WTC11 (cell line): ENCODE data around the gene NKX6-1. TPM values are rescaled to one million over a fixed set of nuclear protein-coding genes. Genes with fewer than 3 reads are reported as not detected.

Experiments
- ATAC-seq: fragments of 200-7000 bp; cut with Tn5 transposase; 2 replicates; pipeline ENCODE4 v1.10.0; 2021; ENCODE audit warnings: mild to moderate bottlenecking, moderate library complexity
- CTCF ChIA-PET: fragments of 300-600 bp; sonication (Branson Sonifier 250); formaldehyde crosslinking; loops from one replicate; lab custom pipeline; 2021; ENCODE audit warnings: antibody characterized with exemption; lab: Charles Lee
- POLR2A ChIA-PET: fragments of 350-600 bp; sonication (Branson Sonifier 250); formaldehyde crosslinking; loops from one replicate; lab custom pipeline; 2021; ENCODE audit warnings: antibody characterized with exemption; lab: Charles Lee
- DNase-seq: peaks from one replicate; pipeline ENCODE4 v3.0.0; 2021; ENCODE audit warnings: low spot score
- H3K27ac Mint-ChIP-seq: 2 replicates; pipeline ENCODE4 v1.8.0; 2021; ENCODE audit warnings: mixed read lengths
- H3K27me3 Mint-ChIP-seq: 2 replicates; pipeline ENCODE4 v1.8.0; 2021; ENCODE audit warnings: low read depth, mild to moderate bottlenecking, moderate library complexity, mixed read lengths
- H3K36me3 Mint-ChIP-seq: 2 replicates; pipeline ENCODE4 v1.8.0; 2021; ENCODE audit warnings: mixed read lengths
- H3K4me1 Mint-ChIP-seq: 2 replicates; pipeline ENCODE4 v1.8.0; 2022; ENCODE audit warnings: mixed read lengths
- H3K4me3 Mint-ChIP-seq: 2 replicates; pipeline ENCODE4 v1.8.0; 2021; ENCODE audit warnings: mild to moderate bottlenecking, moderate library complexity, mixed read lengths
- H3K9me3 Mint-ChIP-seq: 2 replicates; pipeline ENCODE4 v1.8.0; 2021; ENCODE audit warnings: mixed read lengths
- ATF1 ChIP-seq: sonication (generic); formaldehyde crosslinking; IDR thresholded peaks from 2 replicates; pipeline ENCODE4 v1.8.1; 2023; ENCODE audit warnings: mild to moderate bottlenecking, moderate library complexity, missing genetic modification reagents
- CREB1 ChIP-seq: sonication (generic); formaldehyde crosslinking; IDR thresholded peaks from 2 replicates; pipeline ENCODE4 v1.8.0; 2023; ENCODE audit warnings: mild to moderate bottlenecking, missing genetic modification reagents
- ESRRA ChIP-seq: sonication (generic); formaldehyde crosslinking; IDR thresholded peaks from 2 replicates; pipeline ENCODE4 v1.8.1; 2022; ENCODE audit warnings: mild to moderate bottlenecking, missing genetic modification reagents, borderline replicate concordance
- GTF2I ChIP-seq: fragments of 250-450 bp; sonication (Bioruptor Pico); conservative IDR thresholded peaks from 2 replicates; pipeline ENCODE4 v1.4.0; 2021; ENCODE audit warnings: mild to moderate bottlenecking
- HMGA2 ChIP-seq: fragments of 250-450 bp; sonication (Bioruptor Pico); IDR thresholded peaks from 2 replicates; pipeline ENCODE4 v1.4.0; 2021; ENCODE audit warnings: mild to moderate bottlenecking, moderate library complexity
- MYBL2 ChIP-seq: sonication (generic); formaldehyde crosslinking; IDR thresholded peaks from 2 replicates; pipeline ENCODE4 v1.8.1; 2023; ENCODE audit warnings: mild to moderate bottlenecking, moderate library complexity, missing genetic modification reagents
- NFATC4 ChIP-seq: fragments of 250-450 bp; sonication (Bioruptor Pico); IDR thresholded peaks from 2 replicates; pipeline ENCODE4 v1.9.0; 2021; ENCODE audit warnings: mild to moderate bottlenecking
- NR1H2 ChIP-seq: sonication (generic); formaldehyde crosslinking; IDR thresholded peaks from 2 replicates; pipeline ENCODE4 v1.9.0; 2021; ENCODE audit warnings: mild to moderate bottlenecking, moderate library complexity, missing genetic modification reagents
- NR2C2 ChIP-seq: sonication (generic); formaldehyde crosslinking; IDR thresholded peaks from 2 replicates; pipeline ENCODE4 v1.8.0; 2022; ENCODE audit warnings: mild to moderate bottlenecking, missing genetic modification reagents
- SP1 ChIP-seq: sonication (generic); formaldehyde crosslinking; conservative IDR thresholded peaks from 2 replicates; pipeline ENCODE4 v1.8.1; 2022; ENCODE audit warnings: missing genetic modification reagents
- ZNF263 ChIP-seq: sonication (generic); formaldehyde crosslinking; IDR thresholded peaks from 2 replicates; pipeline ENCODE4 v1.8.1; 2022; ENCODE audit warnings: low read depth, mild to moderate bottlenecking, moderate library complexity, missing genetic modification reagents
- ZNF671 ChIP-seq: fragments of 250-450 bp; sonication (Bioruptor Pico); IDR thresholded peaks from 2 replicates; pipeline ENCODE4 v1.8.0; 2021; ENCODE audit warnings: mild to moderate bottlenecking
- total RNA-seq: library from RNA; stranded (reverse); gene quantifications from 3 replicates; pipeline ENCODE4 v1.2.3, GENCODE V29; 2021
- TF ChIP-seq, protein P1 (sequence below): fragments of 250-450 bp; sonication (Bioruptor Pico); IDR thresholded peaks from 2 replicates; pipeline ENCODE4 v1.9.0; 2021; ENCODE audit warnings: moderate library complexity, mild to moderate bottlenecking, inconsistent platforms, borderline replicate concordance
- TF ChIP-seq, protein P2 (sequence below): sonication (generic); formaldehyde crosslinking; IDR thresholded peaks from 2 replicates; pipeline ENCODE4 v1.8.1; 2023; ENCODE audit warnings: mild to moderate bottlenecking, missing genetic modification reagents, borderline replicate concordance
- TF ChIP-seq, protein P3 (sequence below): sonication (generic); formaldehyde crosslinking; IDR thresholded peaks from 2 replicates; pipeline ENCODE4 v1.8.1; 2022; ENCODE audit warnings: missing genetic modification reagents, borderline replicate concordance
- TF ChIP-seq, protein P4 (sequence below): sonication (generic); formaldehyde crosslinking; IDR thresholded peaks from 2 replicates; pipeline ENCODE4 v1.8.1; 2023; ENCODE audit warnings: mild to moderate bottlenecking, moderate library complexity, missing genetic modification reagents
- TF ChIP-seq, protein P5 (sequence below): fragments of 250-450 bp; sonication (Bioruptor Pico); conservative IDR thresholded peaks from 2 replicates; pipeline ENCODE4 v1.9.0; 2021; ENCODE audit warnings: mild to moderate bottlenecking
- TF ChIP-seq, protein P6 (sequence below): fragments of 250-450 bp; sonication (Bioruptor Pico); IDR thresholded peaks from 2 replicates; pipeline ENCODE4 v1.9.0; 2021; ENCODE audit warnings: mild to moderate bottlenecking, borderline replicate concordance

The NKX6-1 gene
- total RNA-seq, 1 experiment from 2014 or later = 0.09 TPM

DNA sequence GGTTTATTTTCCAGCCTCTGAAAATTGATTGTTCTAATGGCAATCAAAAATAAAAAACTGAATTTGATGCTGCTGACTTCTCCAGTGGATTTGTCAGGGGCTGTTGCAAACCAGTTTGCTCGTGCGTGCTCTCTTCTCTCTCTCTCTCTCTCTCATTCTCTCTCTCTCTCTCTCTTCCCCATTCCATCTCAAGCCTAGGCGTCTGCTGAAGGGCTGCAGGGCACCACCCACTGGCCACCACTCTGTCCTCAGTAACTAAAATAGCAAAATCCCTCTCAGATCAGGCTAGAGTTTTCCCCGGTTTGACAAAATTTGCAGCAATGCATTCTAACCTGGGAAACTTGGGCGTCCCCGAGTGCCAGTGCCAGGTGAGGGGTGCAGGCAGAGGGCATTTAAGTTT, 19.4 kb downstream of the NKX6-1 start (continued):
- TF ChIP-seq ESRRA = no peak
- no peak for TF ChIP-seq GTF2I (CRISPR knock-in tag)
- TF ChIP-seq, protein P1, sequence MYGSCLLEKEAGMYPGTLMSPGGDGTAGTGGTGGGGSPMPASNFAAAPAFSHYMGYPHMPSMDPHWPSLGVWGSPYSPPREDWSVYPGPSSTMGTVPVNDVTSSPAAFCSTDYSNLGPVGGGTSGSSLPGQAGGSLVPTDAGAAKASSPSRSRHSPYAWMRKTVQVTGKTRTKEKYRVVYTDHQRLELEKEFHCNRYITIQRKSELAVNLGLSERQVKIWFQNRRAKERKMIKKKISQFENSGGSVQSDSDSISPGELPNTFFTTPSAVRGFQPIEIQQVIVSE = no peak

DNA sequence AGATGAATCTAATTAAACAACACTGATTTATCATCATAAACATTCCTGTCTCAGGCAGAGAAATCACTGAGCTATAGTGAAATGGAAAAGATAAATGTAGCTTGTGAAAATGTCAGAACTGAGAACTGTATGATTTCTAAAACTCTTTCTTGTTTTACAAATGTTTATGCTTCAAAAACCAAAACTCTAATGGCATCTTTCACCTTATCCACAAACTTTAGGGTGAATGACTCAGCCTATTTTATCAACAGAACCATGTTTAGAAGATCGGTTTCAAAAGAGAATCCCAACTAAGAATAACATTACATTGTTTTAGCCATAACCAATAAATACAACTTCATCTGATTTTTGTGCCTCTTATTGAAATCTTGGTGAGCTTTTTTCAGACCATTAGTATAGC, 21.4 kb downstream of the NKX6-1 start:
- Mint-ChIP-seq H3K9me3 (no peaks in the 10 kb centered on the region), H3K27me3 (peaks cover 51% of the 10 kb centered on the region), H3K4me3 (no peak overlapping the region), H3K36me3 (no peaks in the 10 kb centered on the region)
- TF ChIP-seq ATF1 (CRISPR knock-in tag) = no peak
- TF ChIP-seq NR1H2 (CRISPR knock-in tag) = no peak
- no peak for TF ChIP-seq HMGA2 (CRISPR knock-in tag)
- TF ChIP-seq CREB1 = no peak
- TF ChIP-seq, protein P2, sequence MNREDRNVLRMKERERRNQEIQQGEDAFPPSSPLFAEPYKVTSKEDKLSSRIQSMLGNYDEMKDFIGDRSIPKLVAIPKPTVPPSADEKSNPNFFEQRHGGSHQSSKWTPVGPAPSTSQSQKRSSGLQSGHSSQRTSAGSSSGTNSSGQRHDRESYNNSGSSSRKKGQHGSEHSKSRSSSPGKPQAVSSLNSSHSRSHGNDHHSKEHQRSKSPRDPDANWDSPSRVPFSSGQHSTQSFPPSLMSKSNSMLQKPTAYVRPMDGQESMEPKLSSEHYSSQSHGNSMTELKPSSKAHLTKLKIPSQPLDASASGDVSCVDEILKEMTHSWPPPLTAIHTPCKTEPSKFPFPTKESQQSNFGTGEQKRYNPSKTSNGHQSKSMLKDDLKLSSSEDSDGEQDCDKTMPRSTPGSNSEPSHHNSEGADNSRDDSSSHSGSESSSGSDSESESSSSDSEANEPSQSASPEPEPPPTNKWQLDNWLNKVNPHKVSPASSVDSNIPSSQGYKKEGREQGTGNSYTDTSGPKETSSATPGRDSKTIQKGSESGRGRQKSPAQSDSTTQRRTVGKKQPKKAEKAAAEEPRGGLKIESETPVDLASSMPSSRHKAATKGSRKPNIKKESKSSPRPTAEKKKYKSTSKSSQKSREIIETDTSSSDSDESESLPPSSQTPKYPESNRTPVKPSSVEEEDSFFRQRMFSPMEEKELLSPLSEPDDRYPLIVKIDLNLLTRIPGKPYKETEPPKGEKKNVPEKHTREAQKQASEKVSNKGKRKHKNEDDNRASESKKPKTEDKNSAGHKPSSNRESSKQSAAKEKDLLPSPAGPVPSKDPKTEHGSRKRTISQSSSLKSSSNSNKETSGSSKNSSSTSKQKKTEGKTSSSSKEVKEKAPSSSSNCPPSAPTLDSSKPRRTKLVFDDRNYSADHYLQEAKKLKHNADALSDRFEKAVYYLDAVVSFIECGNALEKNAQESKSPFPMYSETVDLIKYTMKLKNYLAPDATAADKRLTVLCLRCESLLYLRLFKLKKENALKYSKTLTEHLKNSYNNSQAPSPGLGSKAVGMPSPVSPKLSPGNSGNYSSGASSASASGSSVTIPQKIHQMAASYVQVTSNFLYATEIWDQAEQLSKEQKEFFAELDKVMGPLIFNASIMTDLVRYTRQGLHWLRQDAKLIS (CRISPR knock-in tag) = no peak
- TF ChIP-seq, protein P3, sequence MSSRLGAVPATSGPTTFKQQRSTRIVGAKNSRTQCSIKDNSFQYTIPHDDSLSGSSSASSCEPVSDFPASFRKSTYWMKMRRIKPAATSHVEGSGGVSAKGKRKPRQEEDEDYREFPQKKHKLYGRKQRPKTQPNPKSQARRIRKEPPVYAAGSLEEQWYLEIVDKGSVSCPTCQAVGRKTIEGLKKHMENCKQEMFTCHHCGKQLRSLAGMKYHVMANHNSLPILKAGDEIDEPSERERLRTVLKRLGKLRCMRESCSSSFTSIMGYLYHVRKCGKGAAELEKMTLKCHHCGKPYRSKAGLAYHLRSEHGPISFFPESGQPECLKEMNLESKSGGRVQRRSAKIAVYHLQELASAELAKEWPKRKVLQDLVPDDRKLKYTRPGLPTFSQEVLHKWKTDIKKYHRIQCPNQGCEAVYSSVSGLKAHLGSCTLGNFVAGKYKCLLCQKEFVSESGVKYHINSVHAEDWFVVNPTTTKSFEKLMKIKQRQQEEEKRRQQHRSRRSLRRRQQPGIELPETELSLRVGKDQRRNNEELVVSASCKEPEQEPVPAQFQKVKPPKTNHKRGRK = no peak
- TF ChIP-seq, protein P1 = no peak
- no peak for TF ChIP-seq ZNF263 (CRISPR knock-in tag)
- TF ChIP-seq, protein P4, sequence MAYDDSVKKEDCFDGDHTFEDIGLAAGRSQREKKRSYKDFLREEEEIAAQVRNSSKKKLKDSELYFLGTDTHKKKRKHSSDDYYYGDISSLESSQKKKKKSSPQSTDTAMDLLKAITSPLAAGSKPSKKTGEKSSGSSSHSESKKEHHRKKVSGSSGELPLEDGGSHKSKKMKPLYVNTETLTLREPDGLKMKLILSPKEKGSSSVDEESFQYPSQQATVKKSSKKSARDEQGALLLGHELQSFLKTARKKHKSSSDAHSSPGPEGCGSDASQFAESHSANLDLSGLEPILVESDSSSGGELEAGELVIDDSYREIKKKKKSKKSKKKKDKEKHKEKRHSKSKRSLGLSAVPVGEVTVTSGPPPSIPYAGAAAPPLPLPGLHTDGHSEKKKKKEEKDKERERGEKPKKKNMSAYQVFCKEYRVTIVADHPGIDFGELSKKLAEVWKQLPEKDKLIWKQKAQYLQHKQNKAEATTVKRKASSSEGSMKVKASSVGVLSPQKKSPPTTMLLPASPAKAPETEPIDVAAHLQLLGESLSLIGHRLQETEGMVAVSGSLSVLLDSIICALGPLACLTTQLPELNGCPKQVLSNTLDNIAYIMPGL (CRISPR knock-in tag) = no peak
- TF ChIP-seq NFATC4 = no peak
- TF ChIP-seq ZNF671 (CRISPR knock-in tag) = no peak
- TF ChIP-seq, protein P5, sequence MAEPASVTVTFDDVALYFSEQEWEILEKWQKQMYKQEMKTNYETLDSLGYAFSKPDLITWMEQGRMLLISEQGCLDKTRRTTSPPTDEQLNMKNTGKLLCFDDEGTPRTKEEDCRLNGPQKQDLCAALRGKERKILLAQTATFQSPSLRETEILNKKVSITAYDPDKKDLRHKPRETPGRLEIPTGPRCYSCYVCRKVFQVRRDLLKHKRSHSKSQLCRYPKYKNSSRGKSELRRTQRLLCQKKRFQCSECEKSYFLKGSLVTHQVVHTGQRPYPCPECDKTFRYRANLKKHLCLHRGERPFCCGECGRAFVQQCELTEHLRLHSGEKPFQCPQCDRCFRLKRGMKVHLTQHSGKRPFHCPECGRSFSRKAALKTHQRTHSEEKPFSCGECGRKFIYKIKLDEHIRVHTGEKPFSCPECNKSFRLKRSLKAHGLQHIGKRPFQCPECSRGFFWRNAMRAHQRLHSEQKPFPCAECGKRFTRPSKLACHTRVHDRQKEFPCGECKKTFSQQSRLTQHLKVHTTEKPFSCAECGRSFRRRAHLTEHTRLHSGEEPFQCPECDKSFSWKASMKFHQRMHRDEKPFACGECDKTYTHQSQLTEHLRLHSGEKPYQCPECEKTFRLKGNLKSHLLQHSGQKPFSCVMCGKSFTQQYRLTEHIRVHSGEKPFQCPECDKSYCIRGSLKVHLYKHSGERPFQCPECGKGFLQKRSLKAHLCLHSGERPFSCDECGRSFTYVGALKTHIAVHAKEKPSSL = no peak
- TF ChIP-seq MYBL2 (CRISPR knock-in tag) = no peak
- TF ChIP-seq, protein P6, sequence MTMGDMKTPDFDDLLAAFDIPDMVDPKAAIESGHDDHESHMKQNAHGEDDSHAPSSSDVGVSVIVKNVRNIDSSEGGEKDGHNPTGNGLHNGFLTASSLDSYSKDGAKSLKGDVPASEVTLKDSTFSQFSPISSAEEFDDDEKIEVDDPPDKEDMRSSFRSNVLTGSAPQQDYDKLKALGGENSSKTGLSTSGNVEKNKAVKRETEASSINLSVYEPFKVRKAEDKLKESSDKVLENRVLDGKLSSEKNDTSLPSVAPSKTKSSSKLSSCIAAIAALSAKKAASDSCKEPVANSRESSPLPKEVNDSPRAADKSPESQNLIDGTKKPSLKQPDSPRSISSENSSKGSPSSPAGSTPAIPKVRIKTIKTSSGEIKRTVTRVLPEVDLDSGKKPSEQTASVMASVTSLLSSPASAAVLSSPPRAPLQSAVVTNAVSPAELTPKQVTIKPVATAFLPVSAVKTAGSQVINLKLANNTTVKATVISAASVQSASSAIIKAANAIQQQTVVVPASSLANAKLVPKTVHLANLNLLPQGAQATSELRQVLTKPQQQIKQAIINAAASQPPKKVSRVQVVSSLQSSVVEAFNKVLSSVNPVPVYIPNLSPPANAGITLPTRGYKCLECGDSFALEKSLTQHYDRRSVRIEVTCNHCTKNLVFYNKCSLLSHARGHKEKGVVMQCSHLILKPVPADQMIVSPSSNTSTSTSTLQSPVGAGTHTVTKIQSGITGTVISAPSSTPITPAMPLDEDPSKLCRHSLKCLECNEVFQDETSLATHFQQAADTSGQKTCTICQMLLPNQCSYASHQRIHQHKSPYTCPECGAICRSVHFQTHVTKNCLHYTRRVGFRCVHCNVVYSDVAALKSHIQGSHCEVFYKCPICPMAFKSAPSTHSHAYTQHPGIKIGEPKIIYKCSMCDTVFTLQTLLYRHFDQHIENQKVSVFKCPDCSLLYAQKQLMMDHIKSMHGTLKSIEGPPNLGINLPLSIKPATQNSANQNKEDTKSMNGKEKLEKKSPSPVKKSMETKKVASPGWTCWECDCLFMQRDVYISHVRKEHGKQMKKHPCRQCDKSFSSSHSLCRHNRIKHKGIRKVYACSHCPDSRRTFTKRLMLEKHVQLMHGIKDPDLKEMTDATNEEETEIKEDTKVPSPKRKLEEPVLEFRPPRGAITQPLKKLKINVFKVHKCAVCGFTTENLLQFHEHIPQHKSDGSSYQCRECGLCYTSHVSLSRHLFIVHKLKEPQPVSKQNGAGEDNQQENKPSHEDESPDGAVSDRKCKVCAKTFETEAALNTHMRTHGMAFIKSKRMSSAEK = no peak
- no peak for TF ChIP-seq NR2C2
- TF ChIP-seq SP1 (CRISPR knock-in tag) = no peak
- TF ChIP-seq, all 79 proteins: peak for 0
- DNase-seq (no peak), ATAC-seq (no peak)
- H3K27ac Mint-ChIP-seq = no peak overlapping the region
- ChIA-PET POLR2A (no interaction called here), CTCF (interaction anchor here (1.0 to 9.0 kb wide), 2 partner anchors 21 to 26 kb away, joined by 4 to 242 read pairs; partner anchors contain the start of gene NKX6-1)
- H3K4me1 Mint-ChIP-seq = peaks cover 31% of the 10 kb centered on the region
